Putamen (tissue), 1 donor: ENCODE data around the gene TMEM72.
"Not testable (repeated sequence)": the region's sequence is repeated elsewhere in the genome, so short reads cannot be mapped to it uniquely, and the experiment has no call there.

Experiments
- DNase-seq: peaks from one replicate; pipeline ENCODE4 v3.0.0-alpha.2; 2016; ENCODE audit warnings: low spot score

The TMEM72 gene

GRCh38 chr10:44911081-44911540 lies at the start of gene TMEM72:
TSS of gene TMEM72 (plus strand) at chr10:44911337. CDS start at chr10:44911513, 176 bp downstream.
- no peak for DNase-seq

GRCh38 chr10:44862006-44862751 lies 49.0 kb upstream of the TMEM72 start:
- DNase-seq: no peak

GRCh38 chr10:44862924-44863323 lies 48.2 kb upstream of the TMEM72 start:
- no peak for DNase-seq

- no peak for DNase-seq
Observed at GRCh38 chr10:44863344-44864047, 47.6 kb upstream of the TMEM72 start.

- DNase-seq: no peak
Observed at GRCh38 chr10:44864051-44864450, 47.1 kb upstream of the TMEM72 start.

GRCh38 chr10:44864637-44865288 lies 46.4 kb upstream of the TMEM72 start:
- DNase-seq: peak; percentile 82

GRCh38 chr10:44865289-44865671 lies 45.9 kb upstream of the TMEM72 start:
- DNase-seq: no peak

GRCh38 chr10:44866367-44866766 lies 44.8 kb upstream of the TMEM72 start:
- not testable (repeated sequence) for DNase-seq

- DNase-seq: no peak
Observed at GRCh38 chr10:44870031-44870430, 41.1 kb upstream of the TMEM72 start.

GRCh38 chr10:44873160-44873559 lies 38.0 kb upstream of the TMEM72 start:
- DNase-seq: no peak

GRCh38 chr10:44874166-44874565 lies 37.0 kb upstream of the TMEM72 start:
- no peak for DNase-seq

- DNase-seq: peak; percentile 91
Observed at GRCh38 chr10:44878706-44879530, 32.2 kb upstream of the TMEM72 start.

- no peak for DNase-seq
Observed at GRCh38 chr10:44879531-44879899, 31.6 kb upstream of the TMEM72 start.

- DNase-seq: no peak
Observed at GRCh38 chr10:44880090-44880715, 30.9 kb upstream of the TMEM72 start.

GRCh38 chr10:44881649-44882048 lies 29.5 kb upstream of the TMEM72 start:
- no peak for DNase-seq

- DNase-seq: no peak
Observed at GRCh38 chr10:44882166-44882720, 28.9 kb upstream of the TMEM72 start.

GRCh38 chr10:44883593-44884331 lies 27.4 kb upstream of the TMEM72 start:
- no peak for DNase-seq

- no peak for DNase-seq
Observed at GRCh38 chr10:44885710-44886109, 25.4 kb upstream of the TMEM72 start.

GRCh38 chr10:44886966-44887365 lies 24.2 kb upstream of the TMEM72 start:
- DNase-seq: no peak

GRCh38 chr10:44888886-44889285 lies 22.3 kb upstream of the TMEM72 start:
- DNase-seq: no peak

GRCh38 chr10:44889834-44890233 lies 21.3 kb upstream of the TMEM72 start:
- DNase-seq: no peak
